T-cell (primary cell): Measurements from ENCODE around the gene SLC52A3. TPM values are rescaled to one million over a fixed set of nuclear protein-coding genes. Genes with fewer than 3 reads are reported as not detected.

Source experiments
- ATAC-seq, 4 experiments: fragments of 200-7000 bp in 3 of 4; fragments of 150-1000 bp in 1 of 4; cut with Tn5 transposase; replicated peaks in 1 of 4; 1 replicate in 3 of 4; 2 replicates in 1 of 4; pipeline ENCODE4 v1.10.0; 2021; ENCODE audit warnings: moderate library complexity in 3 of 4, mild to moderate bottlenecking in 2 of 4, moderate number of reproducible peaks in 1 of 4
- CTCF ChIA-PET, 2 donors: fragments of 300-600 bp; sonication (Branson Sonifier 250); formaldehyde crosslinking; loops; one replicate each; lab custom pipeline; 2022; ENCODE audit warnings: antibody characterized with exemption in 2 of 2; lab: Charles Lee
- POLR2A ChIA-PET, 2 donors: fragments of 300-600 bp; sonication (Branson Sonifier 250); formaldehyde crosslinking; loops; one replicate each; lab custom pipeline; 2022; ENCODE audit warnings: antibody characterized with exemption in 2 of 2; lab: Charles Lee
- DNase-seq, 35 experiments: peaks; one replicate each; pipeline versions ENCODE4 v3.0.0 to v3.0.0-alpha.2; 2013 to 2023
- H3K27ac ChIP-seq: one replicate; pipeline ENCODE4 v1.5.1; 2013; ENCODE audit warnings: low read length
- H3K27me3 ChIP-seq, 2 experiments: replicated peaks in 1 of 2; 1 replicate in 1 of 2; 2 replicates in 1 of 2; pipeline versions ENCODE4 v1.6.1 to v1.7.0; 2013; ENCODE audit warnings: low read length in 1 of 2, mixed read lengths in 1 of 2; ENCODE audit not compliant: control insufficient read depth in 2 of 2, insufficient read depth in 2 of 2; ENCODE audit errors: extremely low read depth in 1 of 2
- H3K36me3 ChIP-seq, 2 donors: 1 replicate in 1 of 2; 2 replicates in 1 of 2; pipeline versions ENCODE4 v1.6.1 to v1.7.0; 2013; ENCODE audit warnings: low read length in 1 of 2; ENCODE audit not compliant: control insufficient read depth in 2 of 2, insufficient read depth in 1 of 2; ENCODE audit errors: extremely low read depth in 1 of 2
- H3K4me1 ChIP-seq, 2 experiments: 1 replicate in 1 of 2; 2 replicates in 1 of 2; pipeline versions ENCODE4 v1.6.1 to v1.7.0; 2013; ENCODE audit warnings: low read length in 2 of 2, mixed read lengths in 1 of 2; ENCODE audit not compliant: insufficient read depth in 2 of 2, control insufficient read depth in 1 of 2; ENCODE audit errors: extremely low read depth in 1 of 2
- H3K4me3 ChIP-seq, 2 donors: 1 replicate in 1 of 2; 2 replicates in 1 of 2; pipeline versions ENCODE4 v1.5.1 to v1.7.0; 2013; ENCODE audit warnings: mild to moderate bottlenecking in 2 of 2, low read length in 1 of 2, moderate library complexity in 1 of 2; ENCODE audit not compliant: control insufficient read depth in 1 of 2; ENCODE audit errors: extremely low read depth in 1 of 2
- H3K9me3 ChIP-seq: 2 replicates; pipeline ENCODE4 v1.7.0; 2013
- H3K27ac Mint-ChIP-seq, 2 donors: one replicate each; pipeline ENCODE4 v1.8.0; 2020 to 2021; ENCODE audit warnings: mild to moderate bottlenecking in 2 of 2, mixed read lengths in 2 of 2
- H3K27me3 Mint-ChIP-seq, 2 donors: one replicate each; pipeline ENCODE4 v1.8.0; 2021 to 2022; ENCODE audit warnings: mixed read lengths in 2 of 2
- H3K36me3 Mint-ChIP-seq: one replicate; pipeline ENCODE4 v1.8.0; 2021; ENCODE audit warnings: mixed read lengths
- H3K4me1 Mint-ChIP-seq, 3 donors: one replicate each; pipeline ENCODE4 v1.8.0; 2020 to 2022; ENCODE audit warnings: mixed read lengths in 3 of 3, mild to moderate bottlenecking in 1 of 3
- H3K4me3 Mint-ChIP-seq, 3 donors: one replicate each; pipeline ENCODE4 v1.8.0; 2020 to 2022; ENCODE audit warnings: mild to moderate bottlenecking in 3 of 3, mixed read lengths in 3 of 3, moderate library complexity in 3 of 3
- H3K9me3 Mint-ChIP-seq, 3 donors: one replicate each; pipeline ENCODE4 v1.8.0; 2020 to 2022; ENCODE audit warnings: mixed read lengths in 3 of 3
- whole genome bisulfite sequencing: methylation state at CpG from one replicate; pipeline ENCODE4 v1.1.5; 2013; ENCODE audit warnings: missing lambda C conversion rate; ENCODE audit not compliant: insufficient coverage; 5-methylcytosine and 5-hydroxymethylcytosine counted together
- total RNA-seq, 35 experiments: library from RNA in 6 of 35; stranded (reverse) in 6 of 35; fragments of 120-200 nt in 1 of 35; gene quantifications; one replicate each; pipeline versions ENCODE4 v1.2.1 to v1.2.4 and lab custom pipeline; 2013 to 2026

Gene SLC52A3
- total RNA-seq, 5 donors from 2014 or later (not counting 1 experiment from before 2014, with no cell fraction given) = not detected

GRCh38 chr20:721876-722275, 46.4 kb downstream of the SLC52A3 start:
- ATAC-seq (no peak), DNase-seq (no peak)
- Mint-ChIP-seq H3K9me3 (no peaks in the 10 kb centered on the region), H3K36me3 (no peaks in the 10 kb centered on the region), H3K4me1 (no peaks in the 10 kb centered on the region), H3K4me3 (no peak overlapping the region), H3K27ac (no peak overlapping the region), H3K27me3 (peaks cover 57 to 69% of the 10 kb centered on the region in 2 donors)
- Histone ChIP-seq H3K27ac (no peak overlapping the region), H3K4me1 (no peaks in the 10 kb centered on the region), H3K27me3 (peaks cover 0 to 62% of the 10 kb centered on the region in 2 experiments), H3K9me3 (no peaks in the 10 kb centered on the region), H3K36me3 (no peaks in the 10 kb centered on the region), H3K4me3 (no peak overlapping the region)
- WGBS = 77% methylated on average over 2 of the region's 4 CpGs
- POLR2A ChIA-PET = no interaction called here
- CTCF ChIA-PET = no interaction called here

- peaks cover 0 to 44% of the 10 kb centered on the region in 2 experiments for H3K27me3 ChIP-seq
These were observed 48.5 kb downstream of the SLC52A3 start for GRCh38 chr20:719816-720215.

GRCh38 chr20:719068-719467, 49.2 kb downstream of the SLC52A3 start:
- 84% methylated on average over 2 of the region's 5 CpGs for WGBS
- Histone ChIP-seq H3K4me3 (no peak overlapping the region), H3K9me3 (no peaks in the 10 kb centered on the region), H3K27ac (no peak overlapping the region), H3K27me3 (peaks cover 0 to 40% of the 10 kb centered on the region in 2 experiments), H3K36me3 (no peaks in the 10 kb centered on the region), H3K4me1 (no peaks in the 10 kb centered on the region)
- Mint-ChIP-seq H3K36me3 (no peaks in the 10 kb centered on the region), H3K9me3 (no peaks in the 10 kb centered on the region), H3K4me3 (no peak overlapping the region), H3K27me3 (peaks cover 45 to 47% of the 10 kb centered on the region in 2 donors), H3K27ac (no peak overlapping the region), H3K4me1 (no peaks in the 10 kb centered on the region)
- ChIA-PET POLR2A (no interaction called here), CTCF (no interaction called here)
- DNase-seq (no peak), ATAC-seq (no peak)

More at GRCh38 chr20:719816-720215, 48.5 kb downstream of the SLC52A3 start:
- no peaks in the 10 kb centered on the region for H3K9me3 Mint-ChIP-seq
- no peak for ATAC-seq
- H3K27me3 Mint-ChIP-seq = peaks cover 49 to 50% of the 10 kb centered on the region in 2 donors
- ChIA-PET CTCF (no interaction called here), POLR2A (no interaction called here)
- H3K36me3 ChIP-seq = no peaks in the 10 kb centered on the region
- H3K4me1 Mint-ChIP-seq = no peaks in the 10 kb centered on the region
- no peaks in the 10 kb centered on the region for H3K36me3 Mint-ChIP-seq
- H3K4me3 Mint-ChIP-seq = no peak overlapping the region
- no peak overlapping the region for H3K27ac Mint-ChIP-seq
- no peak for DNase-seq
- H3K27ac ChIP-seq = no peak overlapping the region
- H3K4me1 ChIP-seq = no peaks in the 10 kb centered on the region
- WGBS = 82% methylated on average over 10 of the region's 11 CpGs
- no peak overlapping the region for H3K4me3 ChIP-seq
- no peaks in the 10 kb centered on the region for H3K9me3 ChIP-seq

GRCh38 chr20:717832-718231, 50.5 kb downstream of the SLC52A3 start:
- Histone ChIP-seq H3K27me3 (peaks cover 0 to 32% of the 10 kb centered on the region in 2 experiments), H3K27ac (no peak overlapping the region), H3K4me3 (no peak overlapping the region), H3K4me1 (no peaks in the 10 kb centered on the region), H3K9me3 (no peaks in the 10 kb centered on the region), H3K36me3 (no peaks in the 10 kb centered on the region)
- H3K36me3 Mint-ChIP-seq = no peaks in the 10 kb centered on the region
- no peaks in the 10 kb centered on the region for H3K4me1 Mint-ChIP-seq
- H3K4me3 Mint-ChIP-seq = no peak overlapping the region
- H3K9me3 Mint-ChIP-seq = peaks cover 0 to 4% (median 0%) of the 10 kb centered on the region in 3 donors
- ChIA-PET POLR2A (no interaction called here), CTCF (no interaction called here)
- WGBS = no CpG with 5 or more reads among the region's 5 CpGs
- ATAC-seq (no peak), DNase-seq (no peak)
- no peak overlapping the region for H3K27ac Mint-ChIP-seq
- peaks cover 41% of the 10 kb centered on the region in 2 donors for H3K27me3 Mint-ChIP-seq

GRCh38 chr20:717271-717670, 51.0 kb downstream of the SLC52A3 start:
- no peaks in the 10 kb centered on the region for H3K4me1 ChIP-seq
- Mint-ChIP-seq H3K27ac (no peak overlapping the region), H3K4me1 (no peaks in the 10 kb centered on the region), H3K4me3 (no peak overlapping the region), H3K9me3 (peaks cover 0 to 4% (median 0%) of the 10 kb centered on the region in 3 donors), H3K36me3 (no peaks in the 10 kb centered on the region), H3K27me3 (peaks cover 41 to 42% of the 10 kb centered on the region in 2 donors)
- ATAC-seq (no peak), DNase-seq (no peak)
- no peaks in the 10 kb centered on the region for H3K9me3 ChIP-seq
- H3K27me3 ChIP-seq = peaks cover 0 to 28% of the 10 kb centered on the region in 2 experiments
- H3K27ac ChIP-seq = no peak overlapping the region
- no peak overlapping the region for H3K4me3 ChIP-seq
- ChIA-PET POLR2A (no interaction called here), CTCF (no interaction called here)
- no peaks in the 10 kb centered on the region for H3K36me3 ChIP-seq
- 84% methylated on average over 6 of the region's 7 CpGs for WGBS

GRCh38 chr20:714453-714852, 53.8 kb downstream of the SLC52A3 start:
- peaks cover 0 to 4% (median 0%) of the 10 kb centered on the region in 3 donors for H3K9me3 Mint-ChIP-seq
- H3K27ac Mint-ChIP-seq = no peak overlapping the region
- H3K27me3 Mint-ChIP-seq = peaks cover 37 to 39% of the 10 kb centered on the region in 2 donors
- H3K4me3 ChIP-seq = no peak overlapping the region
- H3K4me3 Mint-ChIP-seq = no peak overlapping the region
- H3K4me1 Mint-ChIP-seq = peaks cover under 1 to 2% (median 1%) of the 10 kb centered on the region in 3 donors
- H3K27ac ChIP-seq = no peak overlapping the region
- peaks cover 4 to 26% of the 10 kb centered on the region in 2 experiments for H3K27me3 ChIP-seq
- ATAC-seq (no peak), DNase-seq (no peak)
- H3K36me3 Mint-ChIP-seq = no peaks in the 10 kb centered on the region
- no peaks in the 10 kb centered on the region for H3K36me3 ChIP-seq
- no peaks in the 10 kb centered on the region for H3K4me1 ChIP-seq
- no peaks in the 10 kb centered on the region for H3K9me3 ChIP-seq
- POLR2A ChIA-PET = no interaction called here
- no CpG with 5 or more reads among the region's 2 CpGs for whole genome bisulfite sequencing
- CTCF ChIA-PET = interaction anchor here in 1 of 2 donors (0.6 kb wide), 1 partner anchor 1113 kb away, joined by 4 read pairs; no protein-coding TSS in a partner anchor
